HCT116 (cell line): ENCODE measurements around the gene TSPEAR. TPM values are rescaled to one million over a fixed set of nuclear protein-coding genes. Genes with fewer than 3 reads are reported as not detected.

ENCODE experiments used
- ATAC-seq: fragments of 200-7000 bp; cut with Tn5 transposase; 2 replicates; pipeline ENCODE4 v1.9.1; 2020; ENCODE audit warnings: mild to moderate bottlenecking, moderate library complexity
- BruUV-seq: library from RNA; stranded (reverse); fragments of 400-500 nt; replicated peaks from 2 replicates; lab custom pipeline; 2021; lab: Mats Ljungman, UMichigan
- CTCF ChIA-PET: fragments of 300-600 bp; sonication (Branson Sonifier 250); formaldehyde crosslinking; loops from one replicate; lab custom pipeline; 2021; ENCODE audit warnings: antibody characterized with exemption; lab: Charles Lee
- POLR2A ChIA-PET: fragments of 300-600, 350-600 bp; sonication (Branson Sonifier 250); formaldehyde crosslinking; loops from one replicate; lab custom pipeline; 2021; ENCODE audit warnings: antibody characterized with exemption; lab: Charles Lee
- RAD21 ChIA-PET, 2 experiments: fragments of 300-600 bp; sonication (Branson Sonifier 250); formaldehyde crosslinking; loops; one replicate each; lab custom pipeline; 2023; ENCODE audit warnings: low total read pairs in 2 of 2; ENCODE audit not compliant: uncharacterized antibody in 2 of 2, unreplicated experiment in 2 of 2, low non-redundant PET in 1 of 2; lab: Charles Lee
- DNase-seq: peaks from one replicate; pipeline ENCODE4 v3.0.0-alpha.2; 2010; ENCODE audit warnings: low read depth, low spot score
- H2AFZ ChIP-seq: fragments of 200-600 bp; shearing (Covaris generic), sonication (generic); 2 replicates; pipeline ENCODE4 v1.6.1; 2017; ENCODE audit warnings: low read depth, mixed run types, mixed read lengths, antibody characterized with exemption, low read length; ENCODE audit not compliant: poor library complexity, severe bottlenecking
- H3K27ac ChIP-seq: 2 replicates; pipeline ENCODE4 v1.5.1; 2012; ENCODE audit warnings: low read depth, low read length
- H3K27me3 ChIP-seq: fragments of 200-600 bp; sonication (generic); 2 replicates; pipeline ENCODE4 v1.6.1; 2016; ENCODE audit warnings: mixed run types, low read length, mixed read lengths; ENCODE audit not compliant: insufficient read depth
- H3K36me3 ChIP-seq, 2 experiments: fragments of 200-500 bp in 1 of 2; fragments of 200-600 bp in 1 of 2; sonication (Bioruptor generic) in 1 of 2; sonication (generic) in 1 of 2; 2 replicates each; pipeline versions ENCODE4 v1.5.1 to v1.6.1; 2014 to 2016; ENCODE audit warnings: low read length in 2 of 2, inconsistent platforms in 1 of 2, mixed read lengths in 1 of 2, mixed run types in 1 of 2; ENCODE audit not compliant: insufficient read depth in 2 of 2, control insufficient read depth in 1 of 2
- H3K4me1 ChIP-seq, 2 experiments: fragments of 200-600 bp in 1 of 2; sonication (generic) in 1 of 2; 2 replicates each; pipeline versions ENCODE4 v1.5.1 to v1.6.1; 2012 to 2017; ENCODE audit warnings: low read length in 2 of 2, inconsistent platforms in 1 of 2, mild to moderate bottlenecking in 1 of 2, mixed read lengths in 1 of 2, mixed run types in 1 of 2, moderate library complexity in 1 of 2; ENCODE audit not compliant: insufficient read depth in 2 of 2, control insufficient read depth in 1 of 2
- H3K4me2 ChIP-seq: fragments of 200-600 bp; sonication (generic); 2 replicates; pipeline ENCODE4 v1.6.1; 2017; ENCODE audit warnings: mixed run types, low read length, mixed read lengths
- H3K4me3 ChIP-seq, 2 experiments: fragments of 200-600 bp in 1 of 2; sonication (generic) in 1 of 2; replicated peaks in 1 of 2; 2 replicates each; pipeline ENCODE4 v1.5.1; 2011 to 2016; ENCODE audit warnings: low read length in 2 of 2, control low read depth in 1 of 2, low read depth in 1 of 2, mild to moderate bottlenecking in 1 of 2, mixed read lengths in 1 of 2, mixed run types in 1 of 2
- H3K79me2 ChIP-seq: fragments of 200-600 bp; sonication (generic); 2 replicates; pipeline ENCODE4 v1.6.1; 2017; ENCODE audit warnings: mild to moderate bottlenecking, mixed run types, low read length, moderate library complexity, mixed read lengths; ENCODE audit not compliant: insufficient read depth
- H3K9ac ChIP-seq: fragments of 200-600 bp; sonication (generic); 2 replicates; pipeline ENCODE4 v1.6.1; 2016; ENCODE audit warnings: low read length, mixed read lengths
- H3K9me2 ChIP-seq: fragments of 200-600 bp; sonication (generic), shearing (Covaris generic); 2 replicates; pipeline ENCODE4 v1.6.1; 2017; ENCODE audit warnings: mixed run types, mild to moderate bottlenecking, moderate library complexity; ENCODE audit not compliant: insufficient read depth
- H3K9me3 ChIP-seq, 2 experiments: fragments of 200-500 bp in 1 of 2; fragments of 200-600 bp in 1 of 2; sonication (Bioruptor generic) in 1 of 2; sonication (generic) in 1 of 2; 2 replicates each; pipeline ENCODE4 v1.6.1; 2014 to 2017; ENCODE audit warnings: low read length in 2 of 2, mixed read lengths in 2 of 2, inconsistent platforms in 1 of 2, low read depth in 1 of 2, mild to moderate bottlenecking in 1 of 2, mixed run types in 1 of 2, moderate library complexity in 1 of 2; ENCODE audit not compliant: control insufficient read depth in 1 of 2, insufficient read depth in 1 of 2
- H4K20me1 ChIP-seq: fragments of 200-600 bp; sonication (generic), shearing (Covaris generic); 2 replicates; pipeline ENCODE4 v1.6.1; 2017; ENCODE audit warnings: mixed run types, mild to moderate bottlenecking, moderate library complexity; ENCODE audit not compliant: insufficient read depth
- CBX3 ChIP-seq: IDR thresholded peaks from 2 replicates; pipeline ENCODE4 v1.6.1; 2012; ENCODE audit warnings: low read depth
- CEBPB ChIP-seq: IDR thresholded peaks from 2 replicates; pipeline ENCODE4 v1.6.1; 2012; ENCODE audit warnings: low read depth
- EGR1 ChIP-seq: IDR thresholded peaks from 2 replicates; pipeline ENCODE4 v1.6.1; 2012; ENCODE audit warnings: low read depth
- ELF1 ChIP-seq: IDR thresholded peaks from 2 replicates; pipeline ENCODE4 v1.6.1; 2012; ENCODE audit warnings: low read depth, borderline replicate concordance
- EZH2 ChIP-seq: fragments of 200-600 bp; sonication (generic); IDR thresholded peaks from 2 replicates; pipeline ENCODE4 v1.6.1; 2017; ENCODE audit warnings: antibody characterized with exemption, mixed run types
- EZH2phosphoT487 ChIP-seq: fragments of 200-600 bp; IDR thresholded peaks from 2 replicates; pipeline ENCODE4 v1.6.1; 2018; ENCODE audit warnings: antibody characterized with exemption, borderline replicate concordance
- JUND ChIP-seq: IDR thresholded peaks from 2 replicates; pipeline ENCODE4 v1.6.1; 2012
- POLR2AphosphoS5 ChIP-seq: IDR thresholded peaks from 2 replicates; pipeline ENCODE4 v1.6.1; 2011; ENCODE audit warnings: mild to moderate bottlenecking, low read depth, low read length, moderate library complexity
- SIN3A ChIP-seq: IDR thresholded peaks from 2 replicates; pipeline ENCODE4 v1.6.1; 2012; ENCODE audit warnings: low read depth
- SP1 ChIP-seq: IDR thresholded peaks from 2 replicates; pipeline ENCODE4 v1.6.1; 2012; ENCODE audit warnings: low read depth
- ZFX ChIP-seq: fragments of 450-650 bp; IDR thresholded peaks from 2 replicates; pipeline ENCODE4 v1.6.1; 2017
- ZNF274 ChIP-seq: fragments of 200-500 bp; sonication (Bioruptor generic); IDR thresholded peaks from 2 replicates; pipeline ENCODE4 v1.6.1; 2014; ENCODE audit warnings: mild to moderate bottlenecking, low read depth, low read length, inconsistent platforms
- intact Hi-C: fragments of 100-400 bp; cut with micrococcal nuclease; formaldehyde crosslinking; loops from 2 replicates; pipeline ENCODE4 v1.10.0; 2022
- total RNA-seq: library from RNA; stranded (reverse); gene quantifications from one replicate; pipeline ENCODE4 v1.2.1, GENCODE V29; 2021; ENCODE audit not compliant: unreplicated experiment
- TF ChIP-seq, protein P1 (sequence below), 3 experiments: fragments of 200-600 bp in 1 of 3; sonication (generic) in 1 of 3; IDR thresholded peaks in 2 of 3; conservative IDR thresholded peaks in 1 of 3; 2 replicates each; pipeline ENCODE4 v1.5.1; 2012 to 2017; ENCODE audit warnings: low read depth in 2 of 3, low read length in 2 of 3, antibody characterized with exemption in 1 of 3, borderline replicate concordance in 1 of 3, control low read depth in 1 of 3, mild to moderate bottlenecking in 1 of 3, mixed read lengths in 1 of 3, mixed run types in 1 of 3, moderate library complexity in 1 of 3; ENCODE audit not compliant: insufficient read depth in 1 of 3
- TF ChIP-seq, protein P2 (sequence below): IDR thresholded peaks from 2 replicates; pipeline ENCODE4 v1.6.1; 2012

TSPEAR gene
- total RNA-seq, 1 experiment from 2014 or later: not detected

DNA sequence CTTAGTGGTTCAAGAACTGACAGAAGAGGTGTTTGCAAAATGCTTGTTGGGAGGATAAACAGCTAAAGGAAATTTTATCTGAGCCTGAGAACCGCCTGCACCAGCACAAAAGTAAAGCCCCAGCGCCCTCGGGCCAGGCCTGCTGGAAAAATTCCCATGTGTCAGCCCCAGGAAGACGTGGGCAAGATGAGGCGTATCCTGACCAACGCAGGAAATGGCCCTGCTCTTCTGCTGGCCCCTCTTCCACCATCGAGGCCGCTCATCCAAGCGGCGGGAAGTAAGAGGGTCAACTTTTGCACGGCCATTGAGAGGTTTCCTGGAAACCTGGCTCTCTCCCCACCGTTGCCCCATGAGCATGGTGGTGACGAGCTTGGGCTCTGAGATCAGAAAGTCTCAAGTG, 216.4 kb downstream of the TSPEAR start:
- no peak for ATAC-seq
- no TSS peak for BruUV-seq
- H3K4me1 ChIP-seq: no peaks in the 10 kb centered on the region

DNA sequence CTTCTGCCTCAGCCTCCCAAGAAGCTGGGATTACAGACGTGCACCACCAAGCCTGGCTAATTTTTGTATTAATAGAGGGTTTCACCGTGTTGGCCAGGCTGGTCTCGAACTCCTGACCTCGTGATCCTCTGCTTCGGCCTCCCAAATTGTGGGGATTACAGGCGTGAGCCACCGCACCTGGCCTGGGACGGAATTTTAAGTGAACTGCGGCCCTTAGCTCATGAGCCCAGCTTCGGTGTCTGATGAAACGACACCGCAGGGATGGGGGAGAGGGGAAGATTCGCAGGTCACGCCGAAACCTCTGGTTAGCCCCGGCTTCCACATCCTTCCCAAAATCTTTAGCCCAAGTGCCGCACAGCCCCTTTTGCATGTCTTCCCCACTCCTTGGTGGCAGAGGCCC, 217.0 kb downstream of the TSPEAR start:
- Histone ChIP-seq H3K27me3 (peaks cover 19% of the 10 kb centered on the region; the same call in 1 of the 2 replicates), H3K4me2 (no peak overlapping the region), H4K20me1 (no peaks in the 10 kb centered on the region), H3K4me3 (no peak overlapping the region), H3K9me3 (peaks cover 11 to 13% of the 10 kb centered on the region in 2 experiments; a peak in 2 of 4 replicates), H3K27ac (no peak overlapping the region), H2AFZ (no peak overlapping the region), H3K9ac (no peak overlapping the region), H3K4me1 (no peaks in the 10 kb centered on the region), H3K36me3 (no peaks in the 10 kb centered on the region), H3K9me2 (no peaks in the 10 kb centered on the region), H3K79me2 (no peaks in the 10 kb centered on the region)
- DNase-seq (no peak), ATAC-seq (no peak)
- ChIA-PET POLR2A (no interaction called here), CTCF (no interaction called here), RAD21 (no interaction called here)
- intact Hi-C loops: no loop called here
- BruUV-seq: no TSS peak
- TF ChIP-seq ELF1 (no peak), JUND (no peak), ZNF274 (no peak), EZH2 (no peak), EGR1 (no peak), POLR2AphosphoS5 (no peak), CEBPB (no peak), EZH2phosphoT487 (no peak), ZFX (no peak), CBX3 (no peak), SIN3A (no peak)
- TF ChIP-seq, protein P1, sequence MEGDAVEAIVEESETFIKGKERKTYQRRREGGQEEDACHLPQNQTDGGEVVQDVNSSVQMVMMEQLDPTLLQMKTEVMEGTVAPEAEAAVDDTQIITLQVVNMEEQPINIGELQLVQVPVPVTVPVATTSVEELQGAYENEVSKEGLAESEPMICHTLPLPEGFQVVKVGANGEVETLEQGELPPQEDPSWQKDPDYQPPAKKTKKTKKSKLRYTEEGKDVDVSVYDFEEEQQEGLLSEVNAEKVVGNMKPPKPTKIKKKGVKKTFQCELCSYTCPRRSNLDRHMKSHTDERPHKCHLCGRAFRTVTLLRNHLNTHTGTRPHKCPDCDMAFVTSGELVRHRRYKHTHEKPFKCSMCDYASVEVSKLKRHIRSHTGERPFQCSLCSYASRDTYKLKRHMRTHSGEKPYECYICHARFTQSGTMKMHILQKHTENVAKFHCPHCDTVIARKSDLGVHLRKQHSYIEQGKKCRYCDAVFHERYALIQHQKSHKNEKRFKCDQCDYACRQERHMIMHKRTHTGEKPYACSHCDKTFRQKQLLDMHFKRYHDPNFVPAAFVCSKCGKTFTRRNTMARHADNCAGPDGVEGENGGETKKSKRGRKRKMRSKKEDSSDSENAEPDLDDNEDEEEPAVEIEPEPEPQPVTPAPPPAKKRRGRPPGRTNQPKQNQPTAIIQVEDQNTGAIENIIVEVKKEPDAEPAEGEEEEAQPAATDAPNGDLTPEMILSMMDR (IDR thresholded peaks at IDR 0.05 in 2 of 3, conservative IDR thresholded peaks at IDR 0.05 in 1 of 3; ENCODE audit: borderline replicate concordance in 1 of 3, insufficient read depth in 1 of 3, low read depth in 2 of 3, low read length in 2 of 3): no peak

More for the DNA sequence above, 216.4 kb downstream of the TSPEAR start:
- H3K4me3 ChIP-seq: no peak overlapping the region
- no peak overlapping the region for H2AFZ ChIP-seq
- H3K27me3 ChIP-seq: peaks cover 19% of the 10 kb centered on the region; the same call in 1 of the 2 replicates
- no peak overlapping the region for H3K9ac ChIP-seq
- H3K4me2 ChIP-seq: no peak overlapping the region
- no peaks in the 10 kb centered on the region for H3K36me3 ChIP-seq
- RAD21 ChIA-PET: no interaction called here
- intact Hi-C loops: no loop called here
- no peaks in the 10 kb centered on the region for H4K20me1 ChIP-seq
- TF ChIP-seq SP1: no peak
- TF ChIP-seq, protein P2, sequence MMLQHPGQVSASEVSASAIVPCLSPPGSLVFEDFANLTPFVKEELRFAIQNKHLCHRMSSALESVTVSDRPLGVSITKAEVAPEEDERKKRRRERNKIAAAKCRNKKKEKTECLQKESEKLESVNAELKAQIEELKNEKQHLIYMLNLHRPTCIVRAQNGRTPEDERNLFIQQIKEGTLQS: no peak
- TF ChIP-seq, protein P1 (IDR thresholded peaks at IDR 0.05 in 2 of 3, conservative IDR thresholded peaks at IDR 0.05 in 1 of 3; ENCODE audit: borderline replicate concordance in 1 of 3, insufficient read depth in 1 of 3, low read depth in 2 of 3, low read length in 2 of 3): no peak
- TF ChIP-seq ELF1: no peak
- no peaks in the 10 kb centered on the region for H3K9me2 ChIP-seq
- CTCF ChIA-PET: no interaction called here
- peaks cover 11 to 13% of the 10 kb centered on the region in 2 experiments; a peak in 2 of 4 replicates for H3K9me3 ChIP-seq
- no peaks in the 10 kb centered on the region for H3K79me2 ChIP-seq
- no peak for DNase-seq
- POLR2A ChIA-PET: no interaction called here
- H3K27ac ChIP-seq: no peak overlapping the region
